ENCODE results near the gene REXO4.

DNA sequence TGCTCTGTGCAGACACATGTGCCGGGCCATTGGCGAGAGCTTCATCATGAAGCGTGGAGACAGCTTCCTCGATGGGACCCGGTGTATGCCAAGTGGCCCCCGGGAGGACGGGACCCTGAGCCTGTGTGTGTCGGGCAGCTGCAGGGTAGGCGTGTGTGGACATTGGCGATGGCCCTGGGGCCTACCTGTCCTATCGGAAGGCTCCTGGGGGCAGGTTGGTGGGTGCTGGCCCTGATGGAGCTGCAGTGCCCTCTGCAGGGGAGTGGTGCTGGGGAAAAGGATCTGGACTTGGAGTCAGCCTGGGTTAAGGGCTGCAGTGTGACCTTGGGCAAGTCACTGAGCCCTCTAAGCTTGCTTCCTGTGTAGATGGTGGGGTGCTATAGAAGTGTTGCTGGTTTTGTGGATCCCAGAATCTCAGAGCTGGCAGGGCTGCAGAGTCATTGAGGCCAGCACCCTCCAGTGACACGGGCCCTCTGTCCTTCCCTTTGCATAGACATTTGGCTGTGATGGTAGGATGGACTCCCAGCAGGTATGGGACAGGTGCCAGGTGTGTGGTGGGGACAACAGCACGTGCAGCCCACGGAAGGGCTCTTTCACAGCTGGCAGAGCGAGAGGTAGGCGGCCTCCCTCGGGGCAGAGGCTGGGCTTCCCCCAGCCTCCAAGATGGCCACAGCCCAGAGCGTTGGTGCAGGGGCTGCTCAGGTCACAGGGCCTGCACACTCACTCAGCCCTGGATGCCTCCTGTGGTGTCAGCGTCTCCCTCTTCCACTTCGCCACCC lies 20.1 kb upstream of the REXO4 start:
- TF ChIP-seq POLR2A (IDR thresholded peaks at IDR 0.05) (no peak), CTCF (IDR thresholded peaks at IDR 0.05) (no peak), POLR2AphosphoS5 (IDR thresholded peaks at IDR 0.05) (no peak), EP300 (IDR thresholded peaks at IDR 0.05; ENCODE audit: low read depth) (no peak)

Data from transverse colon (tissue), 4 donors.